Measurements from ENCODE around the gene SALL4.

- no peak for TF ChIP-seq EZH2 (IDR thresholded peaks at IDR 0.05)
- no peak for TF ChIP-seq POLR2AphosphoS5 (IDR thresholded peaks at IDR 0.05; ENCODE audit: borderline replicate concordance, low read depth, low read length)
Measured at GRCh38 chr20:51788822-51789221, 13.5 kb downstream of the SALL4 start.

Measured in SK-N-MC (cell line).